Activated CD8-positive, alpha-beta memory T cell treated with anti-CD3 and anti-CD28 coated beads, Interleukin-2, amount 50 U/mL, for 4 hours (primary cell): ENCODE results near the gene PDE4D.
"Not testable (repeated sequence)": the region's sequence is repeated elsewhere in the genome, so short reads cannot be mapped to it uniquely, and the experiment has no call there.

Experiments
- DNase-seq: peaks from one replicate; pipeline ENCODE4 v3.0.0-alpha.2; 2020

PDE4D gene

DNA sequence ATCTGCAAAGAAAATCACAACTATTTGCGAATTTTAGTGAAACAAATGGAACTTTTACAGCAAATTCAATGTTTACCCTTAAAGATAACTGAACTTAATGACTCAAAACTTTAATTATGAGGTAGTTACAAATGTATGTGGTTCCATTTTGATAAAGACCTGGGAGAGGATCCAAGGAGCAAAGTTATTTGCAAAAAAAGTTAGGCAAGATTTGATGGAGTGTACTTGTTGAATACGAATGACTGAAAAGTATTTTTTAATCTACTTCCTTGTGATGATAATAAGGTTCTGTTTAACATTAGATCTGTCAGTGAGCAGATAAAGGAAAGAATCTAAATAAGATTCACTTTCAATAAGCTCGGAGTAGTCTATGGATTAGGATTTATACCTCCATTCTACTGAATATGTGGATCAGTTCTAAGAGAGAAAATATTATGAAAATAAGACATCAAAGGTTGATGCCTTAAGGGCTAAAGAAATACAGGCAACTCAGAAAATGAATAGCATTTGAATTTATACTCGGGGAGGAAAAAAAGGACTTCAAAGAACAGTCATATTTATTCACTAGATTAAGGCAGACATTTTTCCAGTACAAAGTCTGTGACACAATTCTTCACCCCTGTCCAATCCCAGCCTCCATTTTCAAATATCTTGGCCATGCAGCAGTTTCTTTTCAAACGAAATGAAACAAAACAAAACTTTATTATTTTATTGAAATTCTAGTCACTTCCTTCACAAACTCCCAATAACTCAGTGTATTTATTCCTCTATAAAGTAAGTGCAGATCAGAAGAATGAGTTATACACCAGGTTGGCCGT, 199.8 kb downstream of the PDE4D start:
- no peak for DNase-seq

DNA sequence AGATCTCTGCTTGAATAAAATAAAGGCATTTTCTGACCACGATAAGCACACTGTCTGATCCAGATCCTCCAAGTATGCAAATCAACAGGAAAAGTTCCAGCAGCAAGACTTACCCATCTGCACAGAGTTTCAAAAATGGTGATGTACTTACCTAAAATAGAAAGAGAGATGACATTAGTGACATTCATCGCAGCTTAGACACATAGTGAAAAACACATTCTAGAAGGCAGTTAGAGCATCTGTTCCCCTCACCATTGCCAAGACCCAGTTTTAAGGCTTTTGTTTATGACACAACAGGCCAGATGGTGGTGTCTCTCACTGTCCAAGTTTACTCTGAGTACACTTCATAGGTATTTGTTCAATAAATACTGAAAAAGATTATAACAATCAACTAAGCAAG, 207.7 kb downstream of the PDE4D start:
- DNase-seq = no peak

DNA sequence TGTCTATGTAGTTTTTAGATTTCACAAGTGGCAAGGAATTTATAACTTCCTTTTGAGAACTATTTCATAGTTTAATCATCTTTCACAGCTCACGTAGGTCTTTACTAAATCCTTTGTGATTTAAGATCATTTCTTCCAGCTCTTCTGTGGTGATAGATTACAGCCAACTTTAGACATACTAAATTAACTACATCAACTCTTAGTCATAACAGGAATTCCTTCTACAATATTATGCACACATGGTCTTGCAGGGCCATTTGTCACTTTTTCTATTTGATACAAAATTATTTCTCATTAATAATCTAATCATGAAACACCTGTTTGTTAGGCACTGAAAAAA, 208.4 kb downstream of the PDE4D start:
- DNase-seq = no peak

DNA sequence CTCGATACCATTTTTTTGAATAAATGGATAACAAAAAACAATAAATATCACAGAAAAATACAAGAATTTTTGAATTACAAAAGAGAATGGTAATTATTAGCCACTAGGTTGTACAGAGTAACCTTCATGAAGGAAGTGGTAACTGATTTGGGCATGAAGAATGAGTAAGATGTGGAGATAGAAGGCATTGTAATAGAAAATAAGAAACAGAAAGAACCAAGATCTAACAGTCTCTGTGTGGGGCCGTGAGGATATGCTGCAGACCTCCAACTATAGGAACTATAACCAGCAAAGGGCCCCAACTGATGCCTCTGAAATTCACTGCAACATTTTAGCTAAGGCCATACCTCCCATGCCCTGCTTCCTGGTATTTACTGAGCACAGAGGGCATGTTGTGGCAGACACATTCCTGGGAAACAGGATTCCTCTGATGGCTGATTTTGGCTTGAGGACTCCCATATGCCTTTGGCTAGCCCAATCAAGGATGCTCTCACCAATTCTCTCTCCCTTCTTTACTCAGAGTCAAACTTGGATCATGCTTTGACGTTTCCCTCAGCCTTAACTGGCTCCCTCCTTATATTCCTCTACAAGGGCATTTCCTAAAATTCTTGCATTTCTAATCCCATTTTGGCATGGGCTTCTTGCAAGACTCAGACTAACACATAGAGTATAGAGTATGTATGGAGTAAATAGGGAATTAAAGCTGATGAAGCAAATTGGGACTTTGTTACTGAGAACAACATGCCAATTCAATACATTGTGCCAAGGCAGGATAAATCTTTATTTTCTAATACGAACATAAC, 208.9 kb downstream of the PDE4D start:
- DNase-seq = no peak

DNA sequence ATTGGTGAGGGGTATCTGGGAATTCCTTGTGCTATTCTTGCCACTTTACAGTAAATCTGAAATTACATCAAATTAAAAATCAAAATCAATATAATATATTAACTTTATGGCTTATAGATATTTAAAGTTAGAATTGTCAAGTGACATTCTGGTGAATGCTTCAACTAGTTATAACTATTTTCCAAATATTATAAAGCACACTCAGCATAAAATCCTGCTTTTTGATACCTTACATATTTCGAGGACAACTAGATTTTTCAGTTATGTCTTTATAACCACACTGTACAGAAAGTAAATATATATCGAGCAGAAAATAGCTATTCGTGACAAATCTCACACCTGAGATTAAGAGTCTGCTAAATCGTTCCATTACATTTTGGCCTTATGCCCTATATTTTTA, 210.2 kb downstream of the PDE4D start:
- DNase-seq = no peak

DNA sequence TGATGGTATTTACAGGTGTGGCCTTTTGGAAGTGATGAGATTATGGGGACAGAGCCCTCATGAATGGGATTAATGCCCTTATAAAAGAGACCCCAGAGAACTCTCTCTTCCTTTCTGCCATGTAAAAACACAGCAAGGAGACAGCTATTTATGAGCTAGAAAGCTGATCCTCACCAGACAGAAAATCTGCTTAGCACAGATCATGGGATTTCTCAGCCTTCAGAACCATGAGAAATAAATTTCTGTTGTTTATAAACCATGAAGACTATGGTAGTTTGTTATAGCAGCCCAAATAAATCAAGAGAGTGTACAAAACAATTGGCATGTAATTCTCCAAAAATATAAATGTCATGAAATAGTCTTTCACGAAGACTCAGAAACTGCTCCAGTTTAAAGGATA, 211.0 kb downstream of the PDE4D start:
- DNase-seq = no peak

DNA sequence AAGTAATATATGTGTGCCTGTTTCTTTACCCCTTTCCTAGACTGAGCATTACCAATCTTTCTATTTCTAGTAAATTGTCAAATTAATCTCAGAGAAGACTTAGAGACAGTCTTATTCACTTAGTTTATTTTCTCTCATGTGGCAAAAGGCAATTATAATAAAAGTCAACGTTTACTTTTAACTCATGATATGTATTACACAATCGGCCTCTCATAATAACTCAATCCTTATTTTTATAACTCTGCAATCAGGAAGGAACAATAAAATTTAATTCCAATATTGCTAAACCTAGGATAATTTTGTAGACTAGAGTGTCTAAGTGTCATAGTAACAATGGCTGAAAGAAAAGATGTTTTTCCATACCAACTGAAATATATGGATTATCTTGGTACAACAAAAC, 214.6 kb downstream of the PDE4D start:
- DNase-seq = no peak

DNA sequence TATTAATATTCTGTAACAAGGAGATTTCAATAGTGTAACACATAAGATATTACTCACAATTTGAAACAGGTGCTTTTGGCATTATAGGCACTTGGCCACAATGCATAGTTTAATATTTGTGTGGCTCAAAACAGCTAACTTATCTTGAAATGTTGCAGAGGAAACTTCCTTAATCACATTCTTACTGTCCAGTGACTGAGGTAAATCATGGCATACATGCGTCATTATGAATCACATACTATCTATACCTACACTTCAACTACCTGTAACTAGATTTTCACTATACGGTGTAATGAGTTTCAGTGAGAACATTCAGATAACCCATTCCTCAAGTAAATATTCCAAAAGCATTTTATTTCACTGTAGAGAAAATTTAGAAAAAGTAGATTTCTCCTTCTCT, 218.8 kb downstream of the PDE4D start:
- DNase-seq = no peak

DNA sequence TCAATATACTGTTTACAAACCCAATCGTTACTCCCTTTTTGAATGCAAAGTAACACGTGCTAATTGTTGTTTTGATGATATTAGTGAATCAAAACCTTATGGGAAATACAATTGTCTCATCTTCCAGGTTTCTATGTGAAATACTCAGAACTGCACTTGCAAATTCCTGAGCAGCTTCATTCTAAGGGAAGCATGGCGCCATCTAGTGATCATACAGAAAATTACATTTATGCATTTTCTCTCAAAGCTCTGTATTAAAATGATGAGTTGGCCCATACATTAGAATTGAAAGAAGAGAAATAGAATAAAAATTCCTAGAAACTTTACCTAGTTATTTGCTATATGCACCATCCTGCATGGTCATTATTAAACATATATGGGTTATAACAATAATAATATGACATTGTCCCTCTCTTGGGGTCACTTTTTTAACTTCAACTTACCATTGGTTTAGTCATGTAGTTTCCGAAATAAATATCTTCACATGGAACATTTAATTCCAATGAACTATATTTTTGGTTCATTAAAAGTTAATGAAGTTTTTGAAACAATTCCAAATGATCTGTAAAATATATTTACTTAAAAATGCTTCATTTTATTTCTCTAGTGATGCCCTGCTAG, 220.0 kb downstream of the PDE4D start:
- no peak for DNase-seq

DNA sequence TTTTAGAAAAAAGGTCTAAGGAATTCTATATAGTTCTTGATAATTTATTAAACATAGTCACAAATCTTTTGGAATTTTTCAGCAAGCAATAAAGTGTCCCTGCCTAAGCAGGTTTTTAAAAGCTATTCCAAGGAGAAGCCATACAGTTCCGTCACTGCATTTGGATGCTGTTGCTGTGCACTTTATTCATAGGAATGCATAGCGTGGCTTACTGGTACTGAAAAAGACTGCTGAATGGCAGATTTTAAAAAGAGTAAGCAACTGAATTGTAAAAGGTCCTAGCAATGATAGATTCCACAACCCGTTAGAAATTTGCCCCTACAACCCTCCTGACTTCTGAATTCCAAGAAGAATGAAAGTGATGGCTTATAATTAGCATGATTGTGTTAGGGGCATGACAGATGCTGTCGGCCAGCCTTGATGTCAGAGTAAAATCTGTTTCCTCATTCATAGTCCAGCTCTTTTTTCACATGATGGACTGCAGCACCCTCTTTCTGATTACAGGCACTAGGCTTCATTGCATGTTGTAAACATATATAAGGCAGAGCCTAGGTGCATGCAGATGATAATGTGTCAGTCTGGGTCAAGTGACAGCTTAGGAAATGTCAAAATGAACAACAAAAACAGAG, 227.0 kb downstream of the PDE4D start:
- DNase-seq = no peak

DNA sequence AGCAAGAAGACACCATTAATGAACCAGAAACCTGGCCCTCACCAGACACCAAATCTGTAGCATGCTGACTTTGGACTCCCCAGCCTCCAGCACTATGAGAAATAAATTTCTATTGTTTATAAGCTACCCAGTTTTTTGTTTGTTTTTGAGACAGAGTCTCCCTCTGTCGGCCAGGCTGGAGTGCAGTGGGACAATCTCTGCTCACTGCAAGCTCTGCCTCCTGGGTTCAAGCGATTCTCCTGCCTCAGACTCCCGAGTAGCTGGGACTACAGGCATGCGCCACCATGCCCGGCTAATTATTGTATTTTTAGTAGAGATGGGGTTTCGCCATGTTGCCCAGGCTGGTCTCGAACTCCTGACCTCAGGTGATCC, 227.7 kb downstream of the PDE4D start:
- not testable (repeated sequence) for DNase-seq

DNA sequence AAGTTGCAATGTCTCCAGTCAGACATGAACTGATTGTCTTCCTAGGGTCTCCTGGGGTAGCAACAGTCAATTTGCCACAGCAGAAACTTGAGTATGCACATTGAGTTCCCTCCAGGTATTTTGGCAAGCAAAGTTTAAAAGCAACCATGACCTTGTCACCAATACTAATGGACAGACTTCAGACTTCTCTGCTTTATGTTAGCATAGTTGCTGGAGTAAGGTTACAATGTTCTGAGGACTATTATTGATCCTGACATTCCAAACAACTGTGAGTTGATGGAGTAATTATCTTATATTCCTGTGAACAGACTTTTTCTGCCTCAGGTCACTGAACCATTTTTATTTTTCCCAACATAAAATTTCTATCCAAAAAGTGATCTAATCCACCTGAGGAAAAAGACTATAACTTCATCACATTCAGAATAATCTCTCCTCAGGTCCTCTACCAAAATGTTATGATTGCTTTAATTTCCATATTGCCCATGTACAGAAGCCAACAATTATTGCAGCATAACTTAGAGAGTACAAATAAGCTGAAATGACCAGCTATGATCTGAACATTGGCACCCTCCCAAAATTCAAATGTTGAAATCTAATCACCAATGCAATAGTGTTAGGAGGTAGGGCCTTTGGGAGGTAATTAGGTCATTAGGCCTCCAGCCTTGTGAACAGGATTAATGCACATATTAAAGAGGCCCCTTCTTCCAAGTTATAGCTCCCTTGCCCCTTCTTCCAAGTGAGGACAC, 228.3 kb downstream of the PDE4D start:
- no peak for DNase-seq

DNA sequence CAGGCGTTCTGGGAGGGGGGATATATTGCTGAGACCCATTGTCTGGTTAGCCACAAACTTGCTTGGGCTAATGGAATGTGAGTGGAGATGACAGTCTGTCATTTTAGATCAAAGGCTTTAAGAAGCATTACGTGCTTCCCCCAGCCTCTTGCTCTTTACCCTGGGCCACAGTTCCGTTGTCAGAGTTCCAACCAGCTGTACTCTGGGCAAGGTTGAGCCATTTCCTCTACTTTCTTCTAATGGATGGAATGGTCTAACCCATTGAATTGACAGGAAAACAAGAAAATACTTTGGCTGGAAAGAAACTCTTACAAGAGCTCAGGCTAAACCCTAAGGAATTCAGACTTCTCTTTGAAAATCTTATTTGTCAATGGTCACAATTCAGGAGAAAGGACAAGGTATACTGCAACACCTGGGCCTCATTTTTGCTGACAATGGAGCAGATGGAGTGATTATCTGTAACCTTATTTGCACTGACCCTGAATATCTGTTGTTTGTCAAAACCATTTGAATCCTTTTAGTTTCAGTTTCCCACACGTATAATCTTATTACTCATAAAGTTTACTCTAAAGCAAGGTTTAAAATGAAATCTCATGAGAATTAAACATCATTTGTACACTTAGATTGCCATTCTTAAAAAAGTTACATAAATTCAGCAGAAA, 231.4 kb downstream of the PDE4D start:
- DNase-seq = no peak

DNA sequence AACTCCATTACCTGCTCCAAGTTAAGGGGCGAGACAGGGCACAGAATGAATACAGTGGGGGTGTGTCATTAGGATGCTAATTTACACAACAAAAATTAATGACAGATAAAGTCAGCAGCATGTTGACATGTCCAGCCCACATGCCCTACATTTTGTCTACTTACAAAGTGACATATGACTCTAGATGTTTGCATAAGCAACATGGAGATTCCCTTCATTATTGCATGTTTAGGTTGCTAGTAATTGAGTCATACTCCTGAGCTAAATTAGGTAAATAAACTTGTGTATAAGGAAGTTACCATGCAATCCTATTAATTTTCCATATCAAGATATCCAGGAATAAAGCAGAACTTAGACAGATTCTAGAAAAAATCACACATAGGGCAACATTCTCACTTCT, 232.2 kb downstream of the PDE4D start:
- DNase-seq = no peak

DNA sequence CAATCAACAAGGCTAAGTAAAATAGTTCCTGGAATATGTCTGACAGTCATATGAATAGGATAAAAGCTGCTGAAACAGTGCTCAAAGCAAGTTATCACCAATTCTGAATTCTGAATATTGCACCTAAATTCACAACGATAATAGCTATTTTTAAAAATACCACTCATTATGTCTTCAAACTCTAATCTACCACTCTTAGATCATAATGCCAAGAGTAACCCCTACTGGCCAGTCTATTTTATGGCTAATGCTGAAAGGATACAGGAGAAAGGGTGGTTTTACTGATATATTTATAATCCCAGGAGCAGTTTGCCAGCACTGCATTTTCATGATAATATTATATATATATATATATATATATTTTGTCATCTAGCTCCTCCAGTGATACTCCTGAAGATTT, 232.8 kb downstream of the PDE4D start:
- no peak for DNase-seq

DNA sequence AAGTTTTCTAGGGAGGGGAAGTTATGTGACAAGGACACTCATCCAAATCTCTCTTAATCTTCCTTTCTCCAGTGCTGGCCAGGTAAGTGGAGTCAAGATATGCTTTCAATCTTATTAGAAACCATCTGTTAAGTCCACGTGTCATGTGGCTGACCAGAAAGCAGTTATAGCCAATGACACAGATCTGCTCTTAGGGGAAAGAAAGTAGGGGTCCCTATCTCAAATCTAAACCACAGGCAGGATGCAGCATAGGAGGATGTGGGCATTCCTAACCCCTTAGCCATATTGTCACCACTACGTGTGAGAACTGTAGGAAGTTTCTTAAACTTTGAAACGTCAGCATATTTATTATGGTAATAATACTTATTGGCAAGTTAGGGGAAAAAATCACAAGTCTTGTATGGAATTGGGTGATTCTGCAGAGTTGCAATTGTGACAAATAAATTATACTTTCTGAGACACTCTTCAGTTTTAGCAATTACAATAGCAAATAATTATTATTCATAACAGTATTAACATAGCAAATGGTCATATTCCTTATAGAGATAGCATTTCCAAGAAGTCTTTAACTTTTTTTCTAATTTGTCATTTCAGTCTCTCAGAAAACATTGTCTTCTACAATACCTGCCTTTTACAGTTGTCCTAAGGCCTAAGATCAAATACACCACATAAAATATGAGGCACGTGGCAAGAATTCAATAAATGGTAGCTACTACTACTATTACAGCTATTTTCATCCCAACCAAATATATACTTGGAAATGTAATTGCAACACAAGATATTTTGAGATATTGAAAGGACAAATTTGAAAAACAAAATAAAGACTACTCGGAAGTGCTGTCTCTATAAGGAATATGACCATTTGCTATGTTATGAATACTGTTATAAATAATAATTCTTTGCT, 236.9 kb downstream of the PDE4D start:
- no peak for DNase-seq

DNA sequence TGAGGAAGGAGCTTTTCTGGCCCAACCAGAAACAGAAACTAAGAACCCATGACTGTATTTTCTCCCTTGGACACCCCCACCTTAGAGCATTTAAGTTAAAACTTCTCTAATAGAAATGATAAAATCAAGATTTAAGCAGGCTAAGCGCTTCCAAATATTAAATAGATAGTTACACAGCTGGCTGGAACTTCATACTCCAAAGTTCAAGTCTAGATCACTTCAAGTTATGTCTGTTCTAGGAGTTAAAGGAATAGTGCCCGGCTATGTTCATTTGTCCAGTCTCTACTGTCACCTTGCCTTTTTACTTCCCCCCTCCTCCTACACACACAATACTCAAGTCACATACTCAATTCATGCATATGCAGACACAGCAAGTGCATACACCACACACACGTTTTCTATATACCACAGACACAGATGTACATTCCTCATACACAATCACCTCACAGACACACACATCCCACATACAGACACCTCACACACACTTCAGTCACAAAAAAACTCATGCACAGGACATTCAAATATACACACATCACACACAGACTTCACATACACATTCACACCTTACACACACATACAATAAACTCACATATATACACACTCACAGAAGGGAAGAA, 237.7 kb downstream of the PDE4D start:
- no peak for DNase-seq

DNA sequence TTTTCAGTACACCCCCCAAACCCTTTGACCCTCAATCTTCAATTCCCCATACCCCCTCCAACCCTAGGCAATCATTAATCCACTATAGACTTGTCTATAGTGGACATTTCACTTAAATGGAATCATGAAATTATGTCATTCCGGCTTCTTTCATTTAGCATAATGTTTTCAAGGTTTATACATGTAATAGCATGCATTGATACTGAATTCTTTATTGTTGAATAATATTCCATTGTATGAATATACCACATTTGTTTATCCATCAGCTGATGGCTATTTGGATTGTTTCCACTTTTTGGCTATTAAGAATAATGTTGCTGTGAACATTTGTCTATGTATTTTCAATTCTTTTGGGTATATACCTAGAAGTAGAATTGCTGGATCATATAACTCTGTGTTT, 238.8 kb downstream of the PDE4D start:
- no peak for DNase-seq

DNA sequence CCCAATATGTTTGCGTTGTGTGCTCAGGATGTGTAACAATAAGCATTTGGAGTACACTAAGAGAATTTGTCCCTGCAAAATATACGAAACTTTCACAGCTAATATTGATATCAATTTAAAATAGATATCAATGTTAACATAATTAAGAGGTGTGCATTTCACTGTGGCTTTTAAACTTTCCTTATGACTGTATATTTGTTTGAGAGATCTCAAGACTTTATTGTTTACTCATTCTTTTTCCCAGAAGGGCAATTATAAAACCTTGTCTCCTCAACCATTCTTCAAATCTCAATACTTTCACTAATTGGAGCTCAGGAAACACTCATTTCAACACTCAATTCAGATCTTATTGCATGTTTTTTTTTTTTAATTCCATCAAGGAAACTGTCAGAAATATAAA, 241.1 kb downstream of the PDE4D start:
- no peak for DNase-seq
